ENCODE data around the gene VAV1. TPM values are rescaled to one million over a fixed set of nuclear protein-coding genes. Genes with fewer than 3 reads are reported as not detected.
A peak's percentile ranks its signal among the peaks of the same experiment; 100 is the strongest.

VAV1 gene
- total and polyA plus RNA-seq, 2 of the 13 experiments (the other 11 are each of a cell fraction or from before 2014, with no cell fraction given) = not detected

DNA sequence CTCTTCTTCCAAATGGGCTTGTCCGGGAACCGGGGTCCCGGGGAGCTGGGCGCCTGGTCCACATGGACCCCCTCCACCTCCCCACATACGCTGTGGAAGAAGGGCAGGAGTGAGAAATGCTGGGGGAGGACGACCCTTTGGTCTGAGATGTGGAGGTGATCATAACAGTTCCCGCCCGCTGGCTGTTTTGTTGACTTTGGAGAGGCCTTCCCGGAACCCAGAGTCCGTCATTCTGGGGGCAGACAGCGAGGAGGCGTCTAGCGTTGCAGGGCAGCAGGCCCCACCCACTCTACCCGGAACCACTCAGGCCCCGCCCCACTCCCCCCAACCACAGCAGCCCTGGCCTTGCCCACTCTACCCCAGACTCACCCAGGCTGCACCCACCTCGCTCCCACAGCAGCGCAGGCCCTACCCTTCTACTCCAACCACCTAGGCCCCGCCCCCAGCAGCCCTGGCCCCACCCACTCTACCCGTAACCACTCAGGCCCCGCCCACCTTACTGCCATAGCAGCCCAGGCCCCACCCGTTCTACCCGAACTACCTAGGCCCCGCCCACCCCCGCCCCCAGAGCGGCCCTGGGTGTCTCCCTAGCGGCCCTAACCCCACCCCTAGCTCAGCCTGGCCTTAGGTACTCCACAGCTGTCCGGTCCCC lies 42.2 kb upstream of the VAV1 start (continued):
- TF ChIP-seq ZFX (CRISPR knock-in tag; IDR thresholded peaks at IDR 0.05; ENCODE audit: low read depth) = peak; percentile 67; the same call in 1 of the 2 replicates
- no peak for TF ChIP-seq CAMTA2 (CRISPR knock-in tag; IDR thresholded peaks at IDR 0.05; ENCODE audit: borderline replicate concordance)
- no peak for TF ChIP-seq MBD4 (IDR thresholded peaks at IDR 0.05; ENCODE audit: borderline replicate concordance, low read length)
- TF ChIP-seq ZNF598 (CRISPR knock-in tag; IDR thresholded peaks at IDR 0.05; ENCODE audit: borderline replicate concordance) = no peak
- TF ChIP-seq, protein P1, sequence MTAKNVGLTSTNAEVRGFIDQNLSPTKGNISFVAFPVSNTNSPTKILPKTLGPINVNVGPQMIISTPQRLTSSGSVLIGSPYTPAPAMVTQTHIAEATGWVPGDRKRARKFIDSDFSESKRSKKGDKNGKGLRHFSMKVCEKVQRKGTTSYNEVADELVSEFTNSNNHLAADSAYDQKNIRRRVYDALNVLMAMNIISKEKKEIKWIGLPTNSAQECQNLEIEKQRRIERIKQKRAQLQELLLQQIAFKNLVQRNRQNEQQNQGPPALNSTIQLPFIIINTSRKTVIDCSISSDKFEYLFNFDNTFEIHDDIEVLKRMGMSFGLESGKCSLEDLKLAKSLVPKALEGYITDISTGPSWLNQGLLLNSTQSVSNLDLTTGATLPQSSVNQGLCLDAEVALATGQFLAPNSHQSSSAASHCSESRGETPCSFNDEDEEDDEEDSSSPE (CRISPR knock-in tag; IDR thresholded peaks at IDR 0.05) = peak; percentile 91
- no peak for TF ChIP-seq HNRNPUL1 (IDR thresholded peaks at IDR 0.05; ENCODE audit: low read depth, low read length)
- TF ChIP-seq ZNF33B (CRISPR knock-in tag; IDR thresholded peaks at IDR 0.05) = no peak
- peak; percentile 90 for TF ChIP-seq FOXA3 (CRISPR knock-in tag; IDR thresholded peaks at IDR 0.05)
- peak; percentile 77 for TF ChIP-seq RELA (CRISPR knock-in tag; IDR thresholded peaks at IDR 0.05)
- TF ChIP-seq ZNF589 (CRISPR knock-in tag; conservative IDR thresholded peaks at IDR 0.05) = peak; percentile 55; the same call in 1 of the 2 replicates
- TF ChIP-seq MEIS1 (CRISPR knock-in tag; IDR thresholded peaks at IDR 0.05; ENCODE audit: borderline replicate concordance) = no peak; the same call in 1 of the 2 replicates
- no peak for TF ChIP-seq RNF2 (conservative IDR thresholded peaks at IDR 0.05; ENCODE audit: low read depth)
- TF ChIP-seq ZNF674 (CRISPR knock-in tag; IDR thresholded peaks at IDR 0.05; ENCODE audit: low read depth) = no peak
- TF ChIP-seq ZNF619 (CRISPR knock-in tag; IDR thresholded peaks at IDR 0.05) = no peak
- no peak; the same call in 1 of the 2 replicates for TF ChIP-seq ZSCAN25 (CRISPR knock-in tag; IDR thresholded peaks at IDR 0.05)
- TF ChIP-seq BRCA1 (CRISPR knock-in tag; IDR thresholded peaks at IDR 0.05) = no peak
- no peak for TF ChIP-seq ZNF468 (CRISPR knock-in tag; IDR thresholded peaks at IDR 0.05)
- TF ChIP-seq SSRP1 (CRISPR knock-in tag; IDR thresholded peaks at IDR 0.05) = no peak
- TF ChIP-seq, protein P2, sequence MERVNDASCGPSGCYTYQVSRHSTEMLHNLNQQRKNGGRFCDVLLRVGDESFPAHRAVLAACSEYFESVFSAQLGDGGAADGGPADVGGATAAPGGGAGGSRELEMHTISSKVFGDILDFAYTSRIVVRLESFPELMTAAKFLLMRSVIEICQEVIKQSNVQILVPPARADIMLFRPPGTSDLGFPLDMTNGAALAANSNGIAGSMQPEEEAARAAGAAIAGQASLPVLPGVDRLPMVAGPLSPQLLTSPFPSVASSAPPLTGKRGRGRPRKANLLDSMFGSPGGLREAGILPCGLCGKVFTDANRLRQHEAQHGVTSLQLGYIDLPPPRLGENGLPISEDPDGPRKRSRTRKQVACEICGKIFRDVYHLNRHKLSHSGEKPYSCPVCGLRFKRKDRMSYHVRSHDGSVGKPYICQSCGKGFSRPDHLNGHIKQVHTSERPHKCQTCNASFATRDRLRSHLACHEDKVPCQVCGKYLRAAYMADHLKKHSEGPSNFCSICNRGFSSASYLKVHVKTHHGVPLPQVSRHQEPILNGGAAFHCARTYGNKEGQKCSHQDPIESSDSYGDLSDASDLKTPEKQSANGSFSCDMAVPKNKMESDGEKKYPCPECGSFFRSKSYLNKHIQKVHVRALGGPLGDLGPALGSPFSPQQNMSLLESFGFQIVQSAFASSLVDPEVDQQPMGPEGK (CRISPR knock-in tag; IDR thresholded peaks at IDR 0.05) = peak; percentile 95
- peak; percentile 80; the same call in 1 of the 3 replicates for TF ChIP-seq MXI1 (IDR thresholded peaks at IDR 0.05; ENCODE audit: borderline replicate concordance, low read depth, low read length)
- TF ChIP-seq, protein P3, sequence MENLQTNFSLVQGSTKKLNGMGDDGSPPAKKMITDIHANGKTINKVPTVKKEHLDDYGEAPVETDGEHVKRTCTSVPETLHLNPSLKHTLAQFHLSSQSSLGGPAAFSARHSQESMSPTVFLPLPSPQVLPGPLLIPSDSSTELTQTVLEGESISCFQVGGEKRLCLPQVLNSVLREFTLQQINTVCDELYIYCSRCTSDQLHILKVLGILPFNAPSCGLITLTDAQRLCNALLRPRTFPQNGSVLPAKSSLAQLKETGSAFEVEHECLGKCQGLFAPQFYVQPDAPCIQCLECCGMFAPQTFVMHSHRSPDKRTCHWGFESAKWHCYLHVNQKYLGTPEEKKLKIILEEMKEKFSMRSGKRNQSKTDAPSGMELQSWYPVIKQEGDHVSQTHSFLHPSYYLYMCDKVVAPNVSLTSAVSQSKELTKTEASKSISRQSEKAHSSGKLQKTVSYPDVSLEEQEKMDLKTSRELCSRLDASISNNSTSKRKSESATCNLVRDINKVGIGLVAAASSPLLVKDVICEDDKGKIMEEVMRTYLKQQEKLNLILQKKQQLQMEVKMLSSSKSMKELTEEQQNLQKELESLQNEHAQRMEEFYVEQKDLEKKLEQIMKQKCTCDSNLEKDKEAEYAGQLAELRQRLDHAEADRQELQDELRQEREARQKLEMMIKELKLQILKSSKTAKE (CRISPR knock-in tag; IDR thresholded peaks at IDR 0.05; ENCODE audit: borderline replicate concordance) = peak; percentile 81; the same call in 1 of the 2 replicates
- TF ChIP-seq ZNF224 (CRISPR knock-in tag; IDR thresholded peaks at IDR 0.05) = no peak
- TF ChIP-seq CREB1 (IDR thresholded peaks at IDR 0.05) = peak; percentile 54
- no peak for TF ChIP-seq CREB1 (CRISPR knock-in tag; IDR thresholded peaks at IDR 0.05)
